NCI-H2227 (cell line): ENCODE results near the gene MET.
"Not testable (repeated sequence)": the region's sequence is repeated elsewhere in the genome, so short reads cannot be mapped to it uniquely, and the experiment has no call there.

Experiments
- DNase-seq: peaks from one replicate; lab custom pipeline; 2025; ENCODE audit not compliant: unreplicated experiment; lab: John Stamatoyannopoulos, UW

Gene MET

GRCh38 chr7:116751070-116751469 lies 79.1 kb downstream of the MET start:
- not testable (repeated sequence) for DNase-seq

- no peak for DNase-seq
Measured at GRCh38 chr7:116752305-116753074, 80.5 kb downstream of the MET start.

GRCh38 chr7:116753130-116753529 lies 81.1 kb downstream of the MET start:
- no peak for DNase-seq

- DNase-seq = no peak
Measured at GRCh38 chr7:116754186-116754585, 82.2 kb downstream of the MET start.

- DNase-seq = no peak
Measured at GRCh38 chr7:116757283-116757682, 85.3 kb downstream of the MET start.

- DNase-seq = not testable (repeated sequence)
Measured at GRCh38 chr7:116759642-116760041, 87.6 kb downstream of the MET start.

GRCh38 chr7:116762971-116763370 lies 91.0 kb downstream of the MET start:
- DNase-seq = no peak

- no peak for DNase-seq
Measured at GRCh38 chr7:116763647-116764046, 91.7 kb downstream of the MET start.

GRCh38 chr7:116766881-116767280 lies 94.9 kb downstream of the MET start:
- DNase-seq = no peak

- DNase-seq = no peak
Measured at GRCh38 chr7:116769546-116769945, 97.5 kb downstream of the MET start.

GRCh38 chr7:116770941-116771340 lies 98.9 kb downstream of the MET start:
- no peak for DNase-seq

- no peak for DNase-seq
Measured at GRCh38 chr7:116771640-116772039, 99.6 kb downstream of the MET start.

- DNase-seq = no peak
Measured at GRCh38 chr7:116772423-116772863, 100.4 kb downstream of the MET start.

- no peak for DNase-seq
Measured at GRCh38 chr7:116772926-116773749, 101.1 kb downstream of the MET start.

GRCh38 chr7:116776046-116776445 lies 104.0 kb downstream of the MET start:
- DNase-seq = no peak

GRCh38 chr7:116776610-116777289 lies 104.8 kb downstream of the MET start:
- DNase-seq = no peak

- no peak for DNase-seq
Measured at GRCh38 chr7:116777651-116778281, 105.8 kb downstream of the MET start.

- DNase-seq = no peak
Measured at GRCh38 chr7:116779216-116779615, 107.2 kb downstream of the MET start.

- DNase-seq = no peak
Measured at GRCh38 chr7:116779931-116780330, 107.9 kb downstream of the MET start.

GRCh38 chr7:116780521-116780920 lies 108.5 kb downstream of the MET start:
- DNase-seq = no peak

GRCh38 chr7:116780966-116781365 lies 109.0 kb downstream of the MET start:
- DNase-seq = no peak
